Measurements from ENCODE around the gene CCHCR1.
"Not testable (repeated sequence)": the region's sequence is repeated elsewhere in the genome, so short reads cannot be mapped to it uniquely, and the experiment has no call there.

DNA sequence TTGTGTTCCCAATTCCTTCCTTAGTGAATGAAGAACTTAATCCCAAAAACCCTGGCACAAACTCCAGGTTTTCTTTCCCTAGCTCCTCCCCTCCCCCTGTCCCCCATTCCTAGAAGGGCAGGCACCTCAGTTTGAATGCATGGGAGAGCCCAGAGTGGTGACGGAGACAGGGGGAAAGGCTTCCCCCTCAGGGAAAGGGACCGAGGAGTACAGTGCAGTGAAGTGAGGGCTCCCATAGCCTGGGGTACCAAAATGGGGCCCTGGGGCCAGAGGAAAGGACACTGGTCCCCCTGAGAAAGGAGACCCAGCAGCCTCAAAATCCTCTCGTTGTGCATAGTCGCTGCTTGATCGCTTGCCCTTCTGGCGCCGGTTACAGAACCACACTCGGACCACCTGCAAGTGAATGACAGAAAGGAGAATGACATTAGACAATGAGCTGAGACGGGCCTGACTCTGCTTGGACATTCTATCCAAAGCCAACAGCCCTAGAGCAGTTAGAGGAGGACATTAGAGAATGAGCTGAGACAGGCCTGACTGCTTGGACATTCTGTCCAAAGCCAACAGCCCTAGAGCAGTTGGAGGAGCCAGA, 7.0 kb upstream of the CCHCR1 start:
- TF ChIP-seq KAT2B (IDR thresholded peaks at IDR 0.05; ENCODE audit: low read depth, low read length); JUND (IDR thresholded peaks at IDR 0.05; ENCODE audit: borderline replicate concordance, low read depth, low read length); JUND (tag; IDR thresholded peaks at IDR 0.05; ENCODE audit: borderline replicate concordance, low read depth, low read length): not testable (repeated sequence)
